GM12892 (cell line): ENCODE measurements around the gene KAZN.

Experiments
- POLR2A ChIP-seq: IDR thresholded peaks from 2 replicates; pipeline ENCODE4 v1.6.1; 2011; ENCODE audit warnings: low read depth, low read length, control low read depth
- POLR2AphosphoS5 ChIP-seq: IDR thresholded peaks from 2 replicates; pipeline ENCODE4 v1.6.1; 2011; ENCODE audit warnings: low read depth, low read length, control low read depth
- TAF1 ChIP-seq: IDR thresholded peaks from 2 replicates; pipeline ENCODE4 v1.6.1; 2011; ENCODE audit warnings: low read depth, mild to moderate bottlenecking, control low read depth, low read length, borderline replicate concordance

DNA sequence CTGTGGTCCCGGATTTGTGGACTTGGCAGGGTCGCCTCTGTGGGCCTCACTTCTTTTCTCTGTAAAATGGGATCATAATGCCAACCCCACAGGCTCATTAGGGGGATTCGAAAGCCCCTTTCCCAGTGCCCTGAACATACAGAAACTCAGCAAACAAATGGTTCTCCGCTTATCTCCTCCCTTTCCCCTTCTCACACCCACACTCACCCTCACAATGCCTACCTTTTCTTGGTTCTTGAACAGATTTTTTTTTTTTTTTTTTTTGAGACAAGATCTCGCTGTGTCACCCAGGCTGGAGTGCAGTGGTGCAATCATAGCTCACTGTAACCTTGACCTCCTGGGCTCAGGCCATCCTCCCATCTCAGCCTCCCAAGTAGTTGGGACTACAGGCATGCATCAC lies 175.7 kb downstream of the KAZN start:
- TF ChIP-seq POLR2A (no peak), POLR2AphosphoS5 (no peak), TAF1 (no peak)
